ENCODE results near the gene MYCN. TPM values are rescaled to one million over a fixed set of nuclear protein-coding genes. Genes with fewer than 3 reads are reported as not detected.

The MYCN gene
- polyA plus RNA-seq, 1 donor (not counting 4 experiments of a cell fraction or from before 2014, with no cell fraction given) = not detected

DNA sequence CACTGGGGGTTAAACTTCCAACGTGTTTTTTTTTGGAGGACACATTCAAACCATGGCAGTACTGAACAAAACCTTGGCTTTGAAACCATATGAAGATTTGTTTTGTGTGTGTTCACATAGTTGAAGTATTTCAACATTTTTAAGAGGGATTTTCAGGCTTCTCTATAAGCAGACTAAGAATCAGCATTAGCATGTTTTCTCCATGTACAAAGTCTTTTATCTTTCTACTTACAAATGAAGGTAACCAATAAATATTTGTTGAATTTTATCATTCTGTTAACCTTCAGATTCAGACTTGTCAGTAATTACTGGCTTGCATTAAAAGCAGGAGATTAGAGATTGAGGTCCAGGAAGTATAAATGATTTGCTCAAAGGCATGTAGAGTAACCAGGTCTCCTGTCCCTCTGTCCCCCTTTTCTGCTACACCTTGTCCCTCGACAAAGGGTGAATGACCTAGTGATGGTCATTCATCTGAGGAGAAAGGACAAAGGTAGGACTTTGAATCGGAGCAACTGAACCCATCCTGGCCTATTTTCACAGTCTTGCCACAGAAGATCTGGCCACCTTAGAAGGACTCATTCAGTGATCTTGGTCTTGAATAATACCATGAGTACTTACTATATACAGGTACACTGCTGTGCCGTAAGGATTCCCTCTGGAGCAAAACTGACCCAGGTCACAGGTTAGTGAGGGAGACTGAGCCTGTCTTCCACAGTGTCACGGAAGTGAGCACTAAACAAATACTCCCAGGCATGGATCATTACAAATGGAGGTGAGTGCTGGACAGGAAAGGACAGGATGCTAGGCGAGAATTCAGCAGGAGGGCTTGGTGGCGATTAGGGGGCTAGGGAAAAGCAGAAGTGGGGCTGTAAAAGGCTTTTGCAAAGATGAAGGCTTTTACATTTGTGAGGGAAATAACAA is 2.2 kb upstream of the MYCN start:
- no peak for DNase-seq (ENCODE audit: low read depth, low spot score)
- Histone ChIP-seq H3K9ac (ENCODE audit: control insufficient read depth, extremely low read depth, insufficient read depth, low read length) (no peak overlapping the region), H3K4me3 (ENCODE audit: control insufficient read depth in 2 of 3, extremely low read depth in 1 of 3, insufficient read depth in 2 of 3, low read depth in 1 of 3, low read length in 3 of 3) (no peak overlapping the region), H3K36me3 (ENCODE audit: control insufficient read depth in 2 of 2, extremely low read depth in 1 of 2, insufficient read depth in 2 of 2, low read length in 2 of 2) (no peaks in the 10 kb centered on the region), H3K9me1 (ENCODE audit: control insufficient read depth, extremely low read depth, insufficient read depth, low read length) (no peaks in the 10 kb centered on the region), H3K4me1 (ENCODE audit: control insufficient read depth, extremely low read depth, insufficient read depth, low read length) (peaks cover 2% of the 10 kb centered on the region), H4K20me1 (ENCODE audit: control insufficient read depth, extremely low read depth, insufficient read depth, low read length) (no peaks in the 10 kb centered on the region), H3K79me2 (ENCODE audit: control insufficient read depth, insufficient read depth, low read length) (no peaks in the 10 kb centered on the region), H3K27me3 (ENCODE audit: control insufficient read depth, extremely low read depth, insufficient read depth, low read length) (peaks cover 37% of the 10 kb centered on the region), H3K4me2 (ENCODE audit: control insufficient read depth, extremely low read depth, insufficient read depth, low read depth, low read length) (no peak overlapping the region), H3K9me3 (ENCODE audit: control insufficient read depth, low read depth, low read length) (no peaks in the 10 kb centered on the region), H2AFZ (ENCODE audit: control insufficient read depth, low read length) (no peak overlapping the region), H3K27ac (ENCODE audit: control insufficient read depth, insufficient read depth, low read length) (no peak overlapping the region)
- dilution Hi-C loops (cut with MboI; ENCODE audit: extremely low pct_ligation_motif_present, low sequenced_read_pairs) = loop anchor here (25.0 kb wide), 1 partner anchor 574 kb away; no protein-coding TSS in a partner anchor
- no peak for FAIRE-seq
- TF ChIP-seq, protein P1, sequence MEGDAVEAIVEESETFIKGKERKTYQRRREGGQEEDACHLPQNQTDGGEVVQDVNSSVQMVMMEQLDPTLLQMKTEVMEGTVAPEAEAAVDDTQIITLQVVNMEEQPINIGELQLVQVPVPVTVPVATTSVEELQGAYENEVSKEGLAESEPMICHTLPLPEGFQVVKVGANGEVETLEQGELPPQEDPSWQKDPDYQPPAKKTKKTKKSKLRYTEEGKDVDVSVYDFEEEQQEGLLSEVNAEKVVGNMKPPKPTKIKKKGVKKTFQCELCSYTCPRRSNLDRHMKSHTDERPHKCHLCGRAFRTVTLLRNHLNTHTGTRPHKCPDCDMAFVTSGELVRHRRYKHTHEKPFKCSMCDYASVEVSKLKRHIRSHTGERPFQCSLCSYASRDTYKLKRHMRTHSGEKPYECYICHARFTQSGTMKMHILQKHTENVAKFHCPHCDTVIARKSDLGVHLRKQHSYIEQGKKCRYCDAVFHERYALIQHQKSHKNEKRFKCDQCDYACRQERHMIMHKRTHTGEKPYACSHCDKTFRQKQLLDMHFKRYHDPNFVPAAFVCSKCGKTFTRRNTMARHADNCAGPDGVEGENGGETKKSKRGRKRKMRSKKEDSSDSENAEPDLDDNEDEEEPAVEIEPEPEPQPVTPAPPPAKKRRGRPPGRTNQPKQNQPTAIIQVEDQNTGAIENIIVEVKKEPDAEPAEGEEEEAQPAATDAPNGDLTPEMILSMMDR (optimal IDR thresholded peaks at IDR 0.05 in 1 of 3, IDR thresholded peaks at IDR 0.05 in 1 of 3, conservative IDR thresholded peaks at IDR 0.05 in 1 of 3; ENCODE audit: extremely low read depth in 1 of 3, insufficient read depth in 2 of 3, low read length in 3 of 3) = no peak
- TF ChIP-seq EZH2 (IDR thresholded peaks at IDR 0.05; ENCODE audit: low read length) = no peak

DNA sequence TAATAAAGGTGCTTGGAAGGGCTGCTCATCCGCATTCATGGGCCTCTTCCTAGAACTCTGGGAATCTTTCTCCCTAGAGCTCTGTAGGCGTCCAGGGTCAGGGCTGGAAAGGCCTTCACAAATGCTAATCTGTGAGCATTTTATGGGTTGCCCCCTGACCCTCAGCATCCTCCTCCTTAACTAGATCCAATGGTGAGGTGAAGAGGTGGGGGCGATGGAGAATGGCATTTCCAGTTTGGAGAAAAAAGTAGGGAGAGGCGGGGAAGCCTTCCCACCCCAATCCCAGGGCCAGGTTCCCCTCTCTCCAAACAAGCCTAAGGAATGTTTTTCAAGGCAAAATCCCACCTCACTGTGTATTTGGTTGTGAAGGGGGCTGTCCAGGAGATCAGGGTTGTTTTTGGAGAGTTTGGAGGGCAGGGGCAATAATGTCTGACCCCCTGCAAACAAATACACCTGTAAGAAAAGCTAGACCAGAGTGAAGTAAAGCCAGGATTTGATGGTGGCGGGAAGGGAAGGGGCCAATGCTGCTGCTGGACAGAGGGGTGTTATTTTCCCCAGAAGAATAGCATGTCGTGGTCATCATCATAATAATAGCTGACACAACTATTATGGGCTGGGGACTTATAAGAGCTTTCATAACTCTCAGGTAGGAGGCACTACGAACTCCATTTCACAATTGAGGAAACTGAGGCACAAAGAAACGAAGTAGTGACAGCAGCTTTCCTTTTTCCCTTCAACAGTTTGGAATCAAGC is 1.4 kb upstream of the MYCN start:
- Histone ChIP-seq H3K4me1 (ENCODE audit: control insufficient read depth, extremely low read depth, insufficient read depth, low read length) (peaks cover 2% of the 10 kb centered on the region), H3K4me3 (ENCODE audit: control insufficient read depth in 2 of 3, extremely low read depth in 1 of 3, insufficient read depth in 2 of 3, low read depth in 1 of 3, low read length in 3 of 3) (no peak overlapping the region), H3K9me1 (ENCODE audit: control insufficient read depth, extremely low read depth, insufficient read depth, low read length) (no peaks in the 10 kb centered on the region), H3K27ac (ENCODE audit: control insufficient read depth, insufficient read depth, low read length) (no peak overlapping the region), H3K4me2 (ENCODE audit: control insufficient read depth, extremely low read depth, insufficient read depth, low read depth, low read length) (no peak overlapping the region), H4K20me1 (ENCODE audit: control insufficient read depth, extremely low read depth, insufficient read depth, low read length) (no peaks in the 10 kb centered on the region), H3K9ac (ENCODE audit: control insufficient read depth, extremely low read depth, insufficient read depth, low read length) (no peak overlapping the region), H3K79me2 (ENCODE audit: control insufficient read depth, insufficient read depth, low read length) (no peaks in the 10 kb centered on the region), H3K36me3 (ENCODE audit: control insufficient read depth in 2 of 2, extremely low read depth in 1 of 2, insufficient read depth in 2 of 2, low read length in 2 of 2) (no peaks in the 10 kb centered on the region), H2AFZ (ENCODE audit: control insufficient read depth, low read length) (no peak overlapping the region), H3K27me3 (ENCODE audit: control insufficient read depth, extremely low read depth, insufficient read depth, low read length) (peaks cover 44% of the 10 kb centered on the region), H3K9me3 (ENCODE audit: control insufficient read depth, low read depth, low read length) (no peaks in the 10 kb centered on the region)
- dilution Hi-C loops (cut with MboI; ENCODE audit: extremely low pct_ligation_motif_present, low sequenced_read_pairs) = loop anchor here (25.0 kb wide), 1 partner anchor 573 kb away; no protein-coding TSS in a partner anchor
- FAIRE-seq (no peak), DNase-seq (ENCODE audit: low read depth, low spot score) (no peak)
- no peak for TF ChIP-seq EZH2 (IDR thresholded peaks at IDR 0.05; ENCODE audit: low read length)
- TF ChIP-seq, protein P1 (optimal IDR thresholded peaks at IDR 0.05 in 1 of 3, IDR thresholded peaks at IDR 0.05 in 1 of 3, conservative IDR thresholded peaks at IDR 0.05 in 1 of 3; ENCODE audit: extremely low read depth in 1 of 3, insufficient read depth in 2 of 3, low read length in 3 of 3) = no peak

All from keratinocyte (primary cell).